PC-3 (cell line): ENCODE measurements around the gene FAM72A.
"Not testable (repeated sequence)": the region's sequence is repeated elsewhere in the genome, so short reads cannot be mapped to it uniquely, and the experiment has no call there.

Experiments
- CTCF ChIP-seq: fragments of 300-600 bp; sonication (generic); conservative IDR thresholded peaks from 2 replicates; pipeline ENCODE4 v1.5.1; 2017; ENCODE audit warnings: antibody characterized with exemption, low read depth, mild to moderate bottlenecking, low read length
- EZH2 ChIP-seq: fragments of 300-600 bp; sonication (generic); IDR thresholded peaks from one replicate; pipeline ENCODE4 v1.6.1; 2017; ENCODE audit warnings: antibody characterized with exemption, mild to moderate bottlenecking, low read length; ENCODE audit not compliant: unreplicated experiment
- EZH2phosphoT487 ChIP-seq: fragments of 300-600 bp; sonication (generic); IDR thresholded peaks from 2 replicates; pipeline ENCODE4 v1.6.1; 2018; ENCODE audit warnings: mild to moderate bottlenecking, antibody characterized with exemption, low read length, borderline replicate concordance

GRCh38 chr1:206173110-206173719 lies 29.4 kb downstream of the FAM72A start:
- not testable (repeated sequence) for TF ChIP-seq CTCF, EZH2, EZH2phosphoT487
